ENCODE measurements around the gene STOX2.

The STOX2 gene

GRCh38 chr4:184053434-184053833, 148.3 kb downstream of the STOX2 start:
- Histone ChIP-seq H3K4me3 (no peak overlapping the region), H3K27ac (no peak overlapping the region)
- no peak for TF ChIP-seq CTCF (IDR thresholded peaks at IDR 0.05)
- no peak for DNase-seq (ENCODE audit: low spot score)

- no peak for TF ChIP-seq CTCF (IDR thresholded peaks at IDR 0.05)
These were observed 151.8 kb downstream of the STOX2 start for GRCh38 chr4:184056877-184057276.

GRCh38 chr4:184058026-184058425, 152.9 kb downstream of the STOX2 start:
- DNase-seq (ENCODE audit: low spot score): no peak
- no peak overlapping the region for H3K4me3 ChIP-seq
- TF ChIP-seq CTCF (IDR thresholded peaks at IDR 0.05): no peak

More at GRCh38 chr4:184056877-184057276, 151.8 kb downstream of the STOX2 start:
- no peak overlapping the region for H3K27ac ChIP-seq
- no peak overlapping the region for H3K4me3 ChIP-seq
- DNase-seq (ENCODE audit: low spot score): no peak

GRCh38 chr4:184059099-184059498, 154.0 kb downstream of the STOX2 start:
- H3K4me3 ChIP-seq: no peak overlapping the region
- DNase-seq (ENCODE audit: low spot score): no peak
- no peak for TF ChIP-seq CTCF (IDR thresholded peaks at IDR 0.05)
- no peak overlapping the region for H3K27ac ChIP-seq

More at GRCh38 chr4:184058026-184058425, 152.9 kb downstream of the STOX2 start:
- no peak overlapping the region for H3K27ac ChIP-seq

GRCh38 chr4:184061582-184061981, 156.5 kb downstream of the STOX2 start:
- no peak overlapping the region for H3K27ac ChIP-seq
- no peak for TF ChIP-seq CTCF (IDR thresholded peaks at IDR 0.05)
- no peak for DNase-seq (ENCODE audit: low spot score)
- H3K4me3 ChIP-seq: no peak overlapping the region

GRCh38 chr4:184062769-184063168, 157.7 kb downstream of the STOX2 start:
- no peak for TF ChIP-seq CTCF (IDR thresholded peaks at IDR 0.05)
- no peak for DNase-seq (ENCODE audit: low spot score)
- Histone ChIP-seq H3K27ac (no peak overlapping the region), H3K4me3 (no peak overlapping the region)

GRCh38 chr4:184064877-184065276, 159.8 kb downstream of the STOX2 start:
- no peak for TF ChIP-seq CTCF (IDR thresholded peaks at IDR 0.05)
- H3K4me3 ChIP-seq: no peak overlapping the region
- no peak overlapping the region for H3K27ac ChIP-seq
- no peak for DNase-seq (ENCODE audit: low spot score)

All from coronary artery (tissue), 2 donors.